ENCODE measurements around the gene AP2B1. TPM values are rescaled to one million over a fixed set of nuclear protein-coding genes. Genes with fewer than 3 reads are reported as not detected.
"Not testable (repeated sequence)": the region's sequence is repeated elsewhere in the genome, so short reads cannot be mapped to it uniquely, and the experiment has no call there.

Gene AP2B1
- total RNA-seq, 1 experiment from 2014 or later = 87.9 TPM

DNA sequence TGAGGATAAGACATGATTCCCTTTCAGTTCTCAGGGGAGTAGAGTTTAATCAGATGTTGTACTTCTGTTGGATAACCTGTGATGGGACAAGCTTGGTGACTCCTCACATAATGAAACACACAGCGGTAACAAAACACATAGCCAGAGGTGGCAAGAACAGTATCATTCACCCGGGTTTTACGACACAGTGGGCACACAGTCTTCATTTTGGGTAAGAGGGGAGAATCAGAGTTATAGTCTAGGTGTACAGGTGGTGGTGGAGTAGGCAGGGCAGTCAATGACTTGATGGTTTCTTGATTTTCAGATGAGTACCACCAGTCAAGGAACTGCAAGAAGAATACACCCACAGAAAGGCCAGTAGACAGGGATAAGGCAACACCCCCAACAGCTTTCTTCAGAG, 11.4 kb upstream of the AP2B1 start:
- no peak for DNase-seq (ENCODE audit: low read depth)

DNA sequence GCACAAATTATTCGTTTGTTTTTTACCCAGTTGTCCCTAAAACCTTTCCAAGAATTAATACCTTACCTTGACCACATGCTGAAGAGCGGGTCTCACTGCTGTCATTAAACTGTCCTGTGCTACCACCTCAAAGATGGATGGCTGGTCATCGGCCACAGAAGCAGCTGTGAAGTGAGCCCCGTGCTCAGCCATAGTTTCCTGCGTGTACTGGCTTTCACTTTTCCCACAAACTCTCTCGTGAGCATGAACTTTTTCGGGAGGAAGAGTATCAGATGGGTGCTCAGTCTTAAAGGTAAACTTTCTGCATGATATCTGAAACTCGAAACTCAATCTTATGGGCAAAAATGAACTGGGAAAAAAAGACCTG, 9.3 kb upstream of the AP2B1 start:
- DNase-seq (ENCODE audit: low read depth) = peak; percentile 27

DNA sequence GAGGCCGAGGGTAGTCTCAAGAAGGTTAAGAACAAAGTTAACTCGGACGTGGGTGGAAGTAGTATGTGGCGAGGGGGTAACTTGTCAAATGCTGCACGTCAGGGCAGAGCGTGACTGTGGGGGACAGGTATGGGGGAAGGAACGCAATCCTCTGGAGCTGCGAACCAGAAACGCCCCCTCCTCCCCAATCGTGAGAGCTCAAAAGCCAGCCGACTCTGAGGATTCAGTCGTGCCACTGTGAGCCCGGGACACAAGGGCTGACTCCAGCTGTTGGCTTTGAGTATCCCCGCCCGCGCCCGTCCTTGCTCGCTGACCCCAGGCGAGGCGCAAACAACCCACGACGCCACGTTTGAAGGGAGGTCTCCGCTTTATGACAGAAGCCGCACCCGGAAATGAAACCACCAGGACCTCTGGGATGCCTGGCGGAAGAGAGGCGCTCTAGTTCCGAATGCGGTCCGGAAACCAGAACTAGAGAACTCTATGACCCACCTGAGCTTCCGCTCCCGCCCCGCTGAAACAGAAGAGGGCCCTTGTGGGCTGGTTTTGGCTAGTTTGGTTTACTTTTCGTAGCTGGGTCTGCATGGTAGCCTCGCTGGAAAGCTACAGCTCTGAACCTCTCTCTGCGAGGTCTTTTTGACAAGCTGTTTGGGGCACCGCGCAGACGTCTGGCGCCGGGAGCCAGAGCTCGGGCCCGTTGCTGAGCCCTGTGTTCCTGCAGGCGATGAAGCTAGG, 8.8 kb upstream of the AP2B1 start, which contains the start of gene PEX12:
PEX12 (minus strand) TSS at position 375 of the 732 bp plus-strand sequence. CDS start 550 bp downstream, outside the sequence.
- peak; percentile 95 for DNase-seq (ENCODE audit: low read depth)

DNA sequence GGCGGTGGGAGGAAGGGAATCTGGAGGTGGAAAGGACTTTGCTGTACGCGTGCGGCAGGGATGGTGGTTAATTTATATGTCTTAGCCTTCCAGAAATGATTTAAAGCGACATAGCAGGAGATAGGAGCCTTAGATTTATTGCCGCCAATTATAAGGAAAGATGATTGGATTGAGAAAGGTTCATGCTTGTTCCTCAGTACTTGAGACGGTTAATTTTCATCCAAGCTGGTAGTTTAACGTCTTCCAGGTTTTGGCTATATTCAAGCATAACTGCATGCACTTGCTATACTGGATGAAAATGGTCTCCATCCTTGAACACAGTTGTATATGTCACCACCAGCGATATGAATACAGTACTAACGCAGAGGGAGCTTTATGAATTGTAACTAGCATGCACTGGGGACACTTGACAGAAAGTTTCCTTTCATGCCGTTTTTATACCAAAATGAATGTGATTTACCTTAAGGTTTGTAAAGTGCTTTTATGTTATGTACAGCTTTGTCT, 8.1 kb upstream of the AP2B1 start:
- DNase-seq (ENCODE audit: low read depth) = no peak

DNA sequence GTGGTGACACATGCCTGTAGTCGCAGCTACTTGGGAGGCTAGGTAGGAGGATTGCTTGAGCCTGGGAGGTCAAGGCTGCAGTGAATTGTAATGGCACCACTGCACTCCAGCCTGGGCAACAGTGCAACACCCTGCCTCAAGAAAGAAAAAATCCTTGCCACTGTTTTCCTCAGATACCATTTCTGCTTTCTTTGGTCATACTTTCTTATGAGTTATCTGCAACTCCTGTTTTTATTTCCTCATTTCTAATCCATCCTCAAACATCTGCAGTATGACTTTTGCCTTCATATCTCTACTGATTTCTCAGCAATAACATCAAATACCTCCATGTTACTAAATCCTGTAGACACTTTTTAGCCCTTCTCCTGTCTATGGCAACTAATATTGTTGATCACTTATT, 3.1 kb upstream of the AP2B1 start:
- DNase-seq (ENCODE audit: low read depth) = no peak

DNA sequence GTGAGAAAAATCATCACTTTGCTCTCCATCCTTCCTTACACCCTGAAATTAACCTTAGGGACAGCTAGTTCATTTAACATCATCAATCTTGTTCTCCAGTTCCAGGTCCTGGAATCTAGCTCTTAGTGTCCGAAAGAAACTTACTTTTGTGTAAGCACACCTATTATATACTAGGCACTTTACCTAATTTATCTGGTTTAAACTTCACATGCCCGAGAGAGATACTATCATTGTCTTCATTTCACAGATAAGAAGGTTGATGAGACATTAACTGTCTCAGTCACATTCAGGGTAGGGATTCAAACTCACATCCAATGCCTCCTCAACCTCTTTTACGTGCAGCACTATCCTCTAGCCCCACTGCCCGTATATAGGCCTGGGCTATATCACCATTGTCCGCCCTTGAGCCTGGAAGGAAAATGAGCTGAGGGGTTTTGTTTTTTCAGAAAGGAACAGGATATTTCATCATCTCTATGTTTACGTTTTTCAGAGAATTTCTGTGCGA, 501 bp upstream of the AP2B1 start:
- DNase-seq (ENCODE audit: low read depth) = no peak

DNA sequence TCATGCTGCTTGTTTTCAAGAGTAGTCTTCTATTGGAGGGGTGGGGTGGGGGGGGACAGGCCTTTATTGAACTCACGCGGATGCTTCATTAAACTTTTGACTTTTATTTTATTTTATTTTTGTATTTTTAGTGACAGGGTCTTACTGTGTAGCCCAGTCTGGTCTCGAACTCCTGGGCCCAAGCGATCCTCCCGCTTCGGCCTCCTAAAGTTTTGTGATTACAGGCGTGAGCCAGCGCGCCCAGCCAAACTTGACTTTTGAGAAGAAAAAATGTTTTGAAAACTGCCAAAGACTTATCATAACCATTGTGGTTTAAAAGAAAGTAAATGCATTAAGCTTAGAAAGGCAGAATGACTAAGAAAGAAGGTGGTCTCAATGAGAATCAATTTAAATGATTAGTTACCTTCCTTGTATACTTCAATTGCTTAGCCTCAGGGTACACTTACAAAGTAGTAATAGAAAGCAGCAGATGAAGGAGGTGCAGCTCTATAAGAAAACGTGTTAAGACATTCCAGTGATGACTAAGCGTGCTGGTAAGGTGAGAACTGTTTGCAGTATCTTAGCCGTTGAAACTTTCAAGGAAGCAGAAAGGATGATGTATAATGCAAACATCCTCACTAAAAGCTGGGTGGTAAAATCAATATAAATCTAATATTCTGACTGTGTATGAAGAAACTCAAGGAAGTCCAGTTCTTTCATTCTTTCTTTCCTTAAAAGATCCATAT, 1.2 kb downstream of the AP2B1 start:
- peak; percentile 88 for DNase-seq (ENCODE audit: low read depth)

DNA sequence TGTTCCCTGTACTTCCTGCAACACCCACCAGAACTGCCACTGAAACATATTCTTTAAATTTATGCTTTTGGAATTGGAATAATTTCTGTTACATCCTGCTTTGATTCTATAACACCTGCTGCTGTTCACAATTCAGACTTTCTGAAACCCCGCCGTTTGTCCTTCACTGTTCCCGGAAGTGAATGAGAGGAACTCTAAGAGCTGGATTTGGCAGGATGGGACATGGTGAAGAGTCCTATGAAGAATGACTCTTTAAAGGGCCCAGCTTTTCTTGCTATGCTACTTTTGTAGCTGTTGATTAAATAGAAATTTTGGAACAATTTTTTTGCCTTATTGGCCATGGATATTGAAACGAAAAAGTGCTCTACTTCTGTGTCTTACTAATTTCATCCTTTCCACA, 8.9 kb downstream of the AP2B1 start:
- DNase-seq (ENCODE audit: low read depth) = no peak

DNA sequence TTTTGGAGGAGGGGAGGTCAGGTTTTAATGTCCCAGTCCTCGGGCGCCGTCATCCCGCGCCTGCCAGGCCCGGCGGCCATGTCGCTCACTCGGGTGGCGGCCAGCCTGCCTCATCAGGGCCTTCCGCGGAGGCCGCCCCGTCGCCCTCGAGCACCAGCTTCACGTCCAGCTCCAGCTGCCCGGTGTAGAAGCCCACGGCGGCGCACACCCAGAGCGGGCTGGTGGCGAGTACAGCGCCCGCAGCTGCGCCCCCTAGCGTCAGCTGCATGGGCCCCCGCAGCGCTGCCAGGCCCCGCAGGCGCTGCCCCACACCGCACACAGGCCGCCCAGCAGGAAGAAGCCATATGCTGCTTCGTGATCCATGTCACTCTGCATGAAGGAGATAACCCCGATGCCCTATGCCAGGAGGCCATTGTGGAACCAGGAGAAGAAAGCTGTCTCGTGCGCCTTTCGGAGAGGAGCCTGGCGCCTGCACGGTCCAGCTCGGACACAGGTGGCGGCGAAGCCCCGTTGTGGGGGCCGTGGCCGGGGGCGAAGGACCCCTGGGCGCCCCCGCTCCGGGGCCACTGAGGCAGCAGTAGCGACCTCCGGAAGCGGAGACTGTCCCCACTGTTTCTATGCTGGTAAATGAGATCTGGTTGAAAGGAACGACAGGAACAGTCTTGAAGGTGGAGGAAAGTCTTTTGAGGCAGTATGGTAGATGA, 9.6 kb downstream of the AP2B1 start:
- DNase-seq (ENCODE audit: low read depth) = no peak

DNA sequence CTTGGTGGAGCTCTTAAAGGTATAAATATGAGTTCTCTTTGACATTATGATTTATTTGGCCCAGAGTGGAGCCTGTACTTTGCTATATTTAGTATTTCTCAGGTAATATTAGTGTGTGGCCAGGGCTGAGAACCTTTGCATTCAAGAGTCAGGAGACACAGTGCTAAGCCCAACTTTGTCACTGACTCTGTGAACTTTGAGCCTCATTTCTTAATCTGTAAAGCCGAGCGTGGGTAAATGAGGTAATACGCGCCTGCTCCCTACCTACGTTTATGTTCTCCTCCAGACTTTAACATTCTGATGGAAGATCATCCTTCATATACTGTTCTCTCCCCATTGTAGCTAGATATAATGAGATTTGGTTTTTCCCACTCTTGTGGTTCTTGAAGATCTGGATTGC, 10.5 kb downstream of the AP2B1 start:
- no peak for DNase-seq (ENCODE audit: low read depth)

DNA sequence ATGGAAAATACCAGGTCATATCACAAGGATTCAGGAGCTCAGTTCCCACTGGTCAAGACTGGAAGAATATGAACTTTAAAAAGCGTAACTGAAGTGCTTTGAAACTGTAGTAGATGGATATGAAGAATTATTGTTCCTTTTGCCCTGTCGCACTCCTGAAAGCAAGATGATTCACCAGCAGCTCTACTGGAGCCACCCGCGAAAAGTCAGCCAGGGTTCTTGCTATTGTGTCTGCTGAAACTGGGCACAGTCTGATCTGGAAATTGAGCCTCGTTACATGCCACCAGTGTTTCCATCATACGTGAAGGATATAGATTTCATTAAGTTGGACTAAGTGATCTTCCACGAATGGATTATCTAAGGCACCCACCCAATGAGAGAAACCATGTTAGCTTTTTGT, 16.6 kb downstream of the AP2B1 start:
- DNase-seq (ENCODE audit: low read depth) = no peak

DNA sequence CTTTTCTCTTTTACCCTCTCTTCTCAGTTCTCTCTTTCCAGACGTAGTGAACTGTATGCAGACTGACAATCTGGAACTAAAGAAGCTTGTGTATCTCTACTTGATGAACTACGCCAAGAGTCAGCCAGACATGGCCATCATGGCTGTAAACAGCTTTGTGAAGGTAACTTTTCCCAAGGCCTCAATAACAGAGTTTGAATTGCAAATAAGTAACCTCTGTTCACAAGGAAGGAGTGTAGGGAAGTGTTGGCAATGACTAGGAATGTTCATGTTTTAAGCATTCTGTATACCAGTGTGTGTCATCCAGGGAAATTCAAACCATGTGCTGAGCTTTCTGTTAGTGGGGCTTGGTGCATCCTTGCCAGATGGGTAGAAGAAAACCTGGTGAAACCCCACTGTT, 18.6 kb downstream of the AP2B1 start:
- no peak for DNase-seq (ENCODE audit: low read depth)

DNA sequence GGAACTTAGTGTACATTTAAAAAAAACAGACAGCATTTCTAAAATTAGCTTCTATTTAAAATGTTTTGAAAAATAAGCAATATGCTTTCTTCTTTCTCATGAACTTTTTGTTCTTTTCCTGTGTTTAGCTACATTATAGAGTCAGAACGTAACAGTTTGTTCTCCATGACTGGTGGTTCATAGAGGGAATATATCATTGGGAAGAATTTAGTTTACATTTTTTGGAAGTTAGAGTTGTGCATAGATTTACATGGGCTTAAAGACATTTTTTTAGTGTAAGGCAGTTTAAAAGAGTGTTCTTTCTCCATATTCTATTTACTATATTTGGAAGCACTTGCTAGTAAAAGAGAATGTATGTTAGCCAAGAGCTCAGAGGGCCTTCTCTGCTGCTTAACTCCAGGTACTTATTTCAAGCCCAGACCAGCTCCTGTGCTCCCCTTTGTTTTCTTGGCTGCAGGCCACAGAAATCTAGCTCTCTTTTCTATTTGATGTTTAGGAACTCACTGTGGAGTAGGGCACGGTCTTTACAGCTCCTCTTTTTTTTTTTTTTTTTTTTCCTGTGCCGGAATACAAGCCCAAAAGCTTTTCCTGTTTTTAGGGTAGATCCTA, 20.2 kb downstream of the AP2B1 start:
- no peak for DNase-seq (ENCODE audit: low read depth)

DNA sequence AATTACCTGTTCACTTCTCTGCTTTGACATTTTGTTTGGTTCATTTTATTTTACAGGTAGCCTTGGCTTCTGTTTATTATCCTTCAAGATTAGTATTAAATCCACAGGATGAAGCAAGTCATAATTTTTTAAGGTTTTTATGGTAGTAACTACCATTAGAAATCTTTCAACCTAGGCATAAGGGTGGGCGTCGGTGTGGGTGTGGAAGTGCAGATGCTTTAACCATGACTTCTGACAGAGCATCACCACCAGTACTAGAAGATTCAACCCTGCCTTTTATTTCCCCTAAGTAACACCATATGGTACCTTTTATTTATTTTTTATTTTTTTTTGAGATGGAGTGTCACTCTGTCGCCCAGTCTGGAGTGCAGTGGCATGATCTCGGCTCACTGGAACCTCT, 22.7 kb downstream of the AP2B1 start:
- DNase-seq (ENCODE audit: low read depth) = no peak

DNA sequence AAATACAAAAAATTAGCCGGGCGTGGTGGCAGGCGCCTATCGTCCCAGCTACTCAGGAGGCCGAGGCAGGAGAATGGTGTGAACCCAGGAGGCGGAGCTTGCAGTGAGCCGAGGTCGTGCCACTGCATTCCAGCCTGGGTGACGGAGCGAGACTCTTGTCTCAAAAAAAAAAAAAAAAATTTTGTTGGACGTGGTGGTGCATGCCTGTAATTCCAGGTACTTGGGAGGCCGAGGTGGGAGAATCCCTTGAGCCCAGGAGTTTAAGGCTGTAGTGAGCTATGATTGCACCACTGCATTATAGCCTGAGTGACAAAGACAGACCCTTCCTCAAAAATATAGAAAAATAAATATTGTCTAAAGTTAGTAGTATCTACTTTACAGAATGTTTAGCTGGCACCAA, 23.6 kb downstream of the AP2B1 start:
- not testable (repeated sequence) for DNase-seq (ENCODE audit: low read depth)

DNA sequence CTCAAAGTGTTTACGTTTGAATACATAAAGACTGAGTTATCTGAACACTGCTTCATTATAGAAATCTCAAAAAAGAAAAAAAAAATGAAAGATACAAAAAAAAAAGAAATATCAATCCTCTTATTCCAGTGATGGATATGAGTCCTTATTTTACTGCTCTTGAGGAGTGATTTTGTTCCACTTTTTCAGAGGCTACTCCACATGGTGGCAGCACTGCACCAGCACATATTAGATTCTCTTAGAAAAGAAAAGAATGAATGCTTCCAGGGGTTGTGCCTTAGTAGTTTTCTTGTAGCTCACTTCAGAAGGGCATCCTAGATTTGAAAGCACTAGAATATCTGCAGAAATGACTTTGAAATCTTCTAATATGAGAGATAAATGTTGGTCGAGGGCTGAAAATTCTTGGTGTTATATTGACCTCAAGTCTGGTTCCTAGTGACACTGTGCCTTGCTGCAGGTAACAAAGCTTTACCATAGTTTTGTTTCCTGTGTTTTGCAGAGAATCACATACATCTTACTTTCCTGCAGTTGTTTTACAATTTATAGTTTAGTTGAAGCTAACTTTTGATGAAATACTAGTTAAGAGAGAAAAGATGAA, 25.9 kb downstream of the AP2B1 start:
- DNase-seq (ENCODE audit: low read depth) = peak; percentile 39

DNA sequence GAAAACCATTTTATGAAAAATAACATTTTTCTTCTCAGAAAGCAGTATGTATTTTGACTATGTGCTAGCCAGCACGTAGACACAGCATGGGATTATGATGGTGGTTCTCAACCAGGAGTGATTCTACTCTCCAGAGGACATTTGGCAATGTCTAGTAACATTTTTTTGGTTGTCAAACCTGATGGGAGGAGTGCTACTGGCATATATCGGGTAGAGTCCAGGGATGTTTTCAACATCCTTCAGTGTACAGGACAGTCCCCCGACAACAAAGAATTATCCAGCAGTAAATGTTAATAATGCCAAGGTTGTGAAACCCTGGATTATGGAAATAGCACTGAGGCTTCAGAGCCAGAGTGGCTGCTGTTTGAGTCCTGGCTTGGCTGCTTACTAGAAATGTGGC, 27.7 kb downstream of the AP2B1 start:
- DNase-seq (ENCODE audit: low read depth) = no peak

DNA sequence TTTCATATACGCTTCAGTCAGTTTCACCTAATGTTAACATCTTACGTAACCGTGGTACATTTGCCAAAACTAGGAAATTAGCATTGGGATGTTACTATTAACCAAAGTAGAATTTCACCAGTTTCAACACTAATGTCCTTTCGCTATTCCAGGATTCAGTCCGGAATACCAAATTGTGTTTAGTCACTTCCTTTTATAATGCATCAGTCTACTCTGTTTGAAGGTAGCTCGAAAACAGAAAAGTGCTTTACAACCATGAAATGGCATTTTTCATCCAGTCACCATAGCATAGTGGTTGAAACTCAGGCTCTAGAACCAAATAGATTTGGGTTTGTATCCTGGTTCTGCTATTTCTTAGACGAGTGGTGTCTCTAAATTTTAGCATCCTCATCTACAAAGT, 29.4 kb downstream of the AP2B1 start:
- DNase-seq (ENCODE audit: low read depth) = no peak

DNA sequence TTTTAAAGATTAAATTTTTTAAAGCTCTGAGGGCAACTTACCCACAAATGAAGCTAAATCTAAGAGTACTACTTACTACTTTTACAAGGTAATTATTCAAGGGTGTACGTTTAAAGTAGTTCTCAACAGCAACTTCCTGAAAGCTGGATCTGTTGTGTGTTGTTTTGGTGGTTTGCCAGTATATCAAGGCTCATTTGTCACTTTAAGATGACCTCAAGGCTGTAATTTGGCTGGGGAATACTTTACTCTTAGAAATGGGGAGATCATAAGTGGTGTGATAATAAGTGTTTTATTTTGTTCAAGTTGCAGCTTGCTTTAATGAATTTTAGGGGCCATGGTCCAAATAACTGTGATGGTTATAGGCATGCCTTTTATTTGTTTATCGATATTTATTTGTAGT, 30.4 kb downstream of the AP2B1 start:
- no peak for DNase-seq (ENCODE audit: low read depth)

DNA sequence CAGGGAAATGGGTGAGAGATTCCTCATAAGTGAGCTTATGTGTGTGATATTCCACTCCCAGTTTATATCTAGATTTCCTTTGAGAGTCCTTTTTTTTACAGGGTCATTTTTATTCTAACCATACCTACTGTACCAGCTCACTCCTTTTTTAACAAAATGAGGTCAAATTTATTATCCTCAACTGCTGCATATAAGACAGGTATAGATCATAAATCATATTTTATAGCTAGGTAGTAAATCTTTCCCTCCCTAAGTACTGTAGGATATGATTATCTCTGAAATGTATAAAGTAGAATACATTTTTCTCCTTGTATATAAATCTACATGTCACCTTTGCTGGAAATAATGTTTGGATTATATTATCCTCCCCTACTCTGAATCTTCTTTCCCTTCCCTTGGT, 31.5 kb downstream of the AP2B1 start:
- DNase-seq (ENCODE audit: low read depth) = no peak

DNA sequence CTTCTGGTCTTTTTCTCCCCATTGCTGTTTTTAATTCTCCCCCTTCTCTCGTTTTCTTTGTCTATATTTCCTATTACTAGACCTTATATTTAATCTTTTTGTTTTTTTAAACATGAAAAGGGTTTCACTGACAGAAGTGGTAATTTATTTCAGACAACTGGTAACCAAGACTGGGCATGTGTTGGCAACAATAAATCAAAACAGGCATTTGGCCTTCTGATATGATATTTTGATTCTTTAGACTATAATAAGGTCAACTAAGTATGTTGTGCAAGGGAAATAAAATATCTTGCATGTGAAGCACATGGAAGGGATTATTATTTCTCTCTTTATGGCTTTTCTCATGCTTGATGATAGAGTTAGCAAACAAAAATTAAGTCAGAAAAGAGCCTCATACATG, 34.6 kb downstream of the AP2B1 start:
- no peak for DNase-seq (ENCODE audit: low read depth)

DNA sequence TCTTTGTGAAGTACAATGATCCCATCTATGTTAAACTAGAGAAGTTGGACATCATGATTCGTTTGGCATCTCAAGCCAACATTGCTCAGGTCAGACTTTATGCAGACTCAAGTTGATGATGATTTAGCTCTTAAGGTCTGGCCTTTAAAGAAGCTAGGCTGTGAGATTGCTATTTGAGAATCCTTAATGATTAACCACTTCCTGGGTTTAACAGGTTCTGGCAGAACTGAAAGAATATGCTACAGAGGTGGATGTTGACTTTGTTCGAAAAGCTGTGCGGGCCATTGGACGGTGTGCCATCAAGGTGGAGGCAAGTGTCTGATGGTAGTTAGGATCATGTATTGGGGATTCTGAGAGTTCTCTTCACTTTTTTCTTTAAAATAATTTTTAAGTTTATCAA, 40.3 kb downstream of the AP2B1 start:
- DNase-seq (ENCODE audit: low read depth) = no peak
